ENCODE measurements around the gene GNG4. TPM values are rescaled to one million over a fixed set of nuclear protein-coding genes. Genes with fewer than 3 reads are reported as not detected.

Gene GNG4
- total and polyA plus RNA-seq, 2 experiments from 2014 or later = 0.32 to 1.2 TPM

DNA sequence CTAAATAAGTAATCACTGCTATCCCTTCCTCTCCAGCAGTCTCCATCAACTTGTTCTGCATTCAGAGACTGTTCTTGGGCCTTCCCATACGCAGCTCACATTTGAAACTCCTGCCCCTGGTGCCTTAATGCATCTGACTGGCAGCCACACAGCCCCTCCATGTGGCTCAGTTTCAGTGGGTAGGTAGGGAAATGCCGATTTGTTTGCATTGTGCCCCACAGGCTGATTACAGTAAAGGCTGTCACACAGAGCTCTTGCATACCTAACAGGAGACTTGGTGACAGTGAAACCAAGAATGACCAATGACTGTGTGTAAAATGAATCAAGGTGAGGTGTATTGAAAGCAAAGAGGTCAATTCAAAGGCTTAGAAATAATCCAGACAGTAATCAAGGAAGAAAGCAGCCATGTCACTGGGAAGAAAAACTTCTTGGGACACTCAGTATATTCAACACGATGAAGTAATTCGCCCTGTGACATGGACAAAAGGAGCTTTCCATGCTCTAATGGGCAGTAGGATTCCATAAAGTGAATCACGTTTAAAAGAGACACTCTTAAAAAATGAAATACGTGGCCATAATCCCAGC is 132.6 kb downstream of the GNG4 start:
- no peaks in the 10 kb centered on the region for H3K9me3 ChIP-seq (ENCODE audit: low read depth)
- H3K4me2 ChIP-seq (ENCODE audit: unreplicated experiment) = no peak overlapping the region
- no peaks in the 10 kb centered on the region for H3K79me2 ChIP-seq (ENCODE audit: insufficient read depth)
- in situ Hi-C loops (cut with MboI) = loop anchor here (25.0 kb wide), 1 partner anchor 445 kb away; no protein-coding TSS in a partner anchor
- H3K9me2 ChIP-seq (ENCODE audit: insufficient read depth) = no peaks in the 10 kb centered on the region
- H3K27ac ChIP-seq = no peak overlapping the region
- no peaks in the 10 kb centered on the region for H3K27me3 ChIP-seq (replicated peaks; ENCODE audit: insufficient read depth)
- no peaks in the 10 kb centered on the region for H3K36me3 ChIP-seq (ENCODE audit: low read depth)
- peaks cover 3% of the 10 kb centered on the region; the same call in 1 of the 2 replicates for H3K4me1 ChIP-seq (ENCODE audit: insufficient read depth)
- no peaks in the 10 kb centered on the region for H4K20me1 ChIP-seq (ENCODE audit: insufficient read depth)
- H3K4me3 ChIP-seq = no peak overlapping the region
- 85 to 88% methylated on average over 6 of the region's 6 CpGs for WGBS, 2 experiments (ENCODE audit: low coverage in 1 of 2, low lambda C conversion rate in 2 of 2, missing lambda C conversion rate in 2 of 2)
- TF ChIP-seq EZH2 (IDR thresholded peaks at IDR 0.05; ENCODE audit: insufficient read depth, poor library complexity, severe bottlenecking) (no peak), EZH2phosphoT487 (IDR thresholded peaks at IDR 0.05; ENCODE audit: insufficient read depth, low read depth) (no peak)
- no peaks in the 10 kb centered on the region for H3F3A ChIP-seq (ENCODE audit: insufficient read depth)
- H2AFZ ChIP-seq = no peak overlapping the region
- no peak for DNase-seq
- no peak overlapping the region for H3K9ac ChIP-seq

DNA sequence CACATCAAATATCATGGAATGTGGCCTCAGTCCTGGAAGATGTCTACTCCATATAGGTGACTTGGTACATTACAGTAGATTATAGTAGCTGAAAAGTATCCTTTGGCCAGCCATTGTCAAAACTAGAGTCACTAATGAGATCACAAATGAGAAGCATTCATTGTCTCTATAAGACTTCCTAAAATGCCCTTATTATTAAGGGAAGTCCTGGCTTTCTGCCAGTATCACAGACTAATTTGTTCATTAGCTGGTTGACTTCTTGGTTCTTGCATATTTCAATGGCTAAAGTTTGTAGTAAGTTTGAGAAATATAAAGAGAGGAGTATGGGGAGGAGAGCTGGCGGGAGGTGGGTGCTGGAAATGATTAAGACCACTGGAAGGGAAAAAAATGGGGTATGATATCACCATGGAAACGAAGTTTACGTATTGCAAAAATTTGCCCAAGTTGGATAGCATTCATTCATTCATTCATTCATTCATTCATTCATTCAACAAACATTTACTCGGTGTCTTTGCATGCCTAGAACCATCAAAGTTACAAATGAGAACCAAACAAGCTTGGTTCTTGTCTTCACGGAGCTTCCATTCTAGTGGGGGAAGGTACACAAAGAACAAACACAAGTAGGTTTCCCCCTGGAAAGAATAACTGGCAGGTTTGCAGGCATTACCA is 133.6 kb downstream of the GNG4 start:
- no peaks in the 10 kb centered on the region for H3K36me3 ChIP-seq (ENCODE audit: low read depth)
- H3K9ac ChIP-seq = no peak overlapping the region
- H3K4me2 ChIP-seq (ENCODE audit: unreplicated experiment) = no peak overlapping the region
- H3K4me3 ChIP-seq = no peak overlapping the region
- H3K9me2 ChIP-seq (ENCODE audit: insufficient read depth) = no peaks in the 10 kb centered on the region
- no peaks in the 10 kb centered on the region for H3K9me3 ChIP-seq (ENCODE audit: low read depth)
- TF ChIP-seq EZH2phosphoT487 (IDR thresholded peaks at IDR 0.05; ENCODE audit: insufficient read depth, low read depth) (no peak), EZH2 (IDR thresholded peaks at IDR 0.05; ENCODE audit: insufficient read depth, poor library complexity, severe bottlenecking) (no peak)
- no peaks in the 10 kb centered on the region for H3K27me3 ChIP-seq (replicated peaks; ENCODE audit: insufficient read depth)
- H2AFZ ChIP-seq = no peak overlapping the region
- peaks cover 3% of the 10 kb centered on the region; the same call in 1 of the 2 replicates for H3K4me1 ChIP-seq (ENCODE audit: insufficient read depth)
- in situ Hi-C loops (cut with MboI) = loop anchor here (25.0 kb wide), 1 partner anchor 446 kb away; no protein-coding TSS in a partner anchor
- no peaks in the 10 kb centered on the region for H4K20me1 ChIP-seq (ENCODE audit: insufficient read depth)
- WGBS, 2 experiments (ENCODE audit: low coverage in 1 of 2, low lambda C conversion rate in 2 of 2, missing lambda C conversion rate in 2 of 2) = 89 to 93% methylated on average over 5 of the region's 5 CpGs
- no peak for DNase-seq
- no peaks in the 10 kb centered on the region for H3K79me2 ChIP-seq (ENCODE audit: insufficient read depth)
- no peaks in the 10 kb centered on the region for H3F3A ChIP-seq (ENCODE audit: insufficient read depth)
- H3K27ac ChIP-seq = no peak overlapping the region

GRCh38 chr1:235513495-235514366 is 135.9 kb downstream of the GNG4 start:
- Histone ChIP-seq H3K36me3 (ENCODE audit: low read depth) (no peaks in the 10 kb centered on the region), H3K4me3 (no peak overlapping the region), H3K27ac (no peak overlapping the region), H3F3A (ENCODE audit: insufficient read depth) (no peaks in the 10 kb centered on the region), H3K79me2 (ENCODE audit: insufficient read depth) (no peaks in the 10 kb centered on the region), H3K9me3 (ENCODE audit: low read depth) (no peaks in the 10 kb centered on the region), H3K4me2 (ENCODE audit: unreplicated experiment) (no peak overlapping the region), H4K20me1 (ENCODE audit: insufficient read depth) (no peaks in the 10 kb centered on the region), H3K27me3 (replicated peaks; ENCODE audit: insufficient read depth) (no peaks in the 10 kb centered on the region), H3K9ac (no peak overlapping the region), H3K4me1 (ENCODE audit: insufficient read depth) (peaks cover 3% of the 10 kb centered on the region; the same call in 1 of the 2 replicates), H3K9me2 (ENCODE audit: insufficient read depth) (no peaks in the 10 kb centered on the region), H2AFZ (no peak overlapping the region)
- WGBS, 2 experiments (ENCODE audit: low coverage in 1 of 2, low lambda C conversion rate in 2 of 2, missing lambda C conversion rate in 2 of 2) = 32 to 36% methylated on average over 8 of the region's 8 CpGs
- in situ Hi-C loops (cut with MboI) = loop anchor here (25.0 kb wide), 1 partner anchor 449 kb away; no protein-coding TSS in a partner anchor
- DNase-seq = peak; percentile 74
- TF ChIP-seq EZH2 (IDR thresholded peaks at IDR 0.05; ENCODE audit: insufficient read depth, poor library complexity, severe bottlenecking) (no peak), EZH2phosphoT487 (IDR thresholded peaks at IDR 0.05; ENCODE audit: insufficient read depth, low read depth) (no peak)

Measured in GM23248 (cell line).